Common myeloid progenitor, CD34-positive (primary cell): ENCODE data around the gene UGT2B17.
A peak's percentile ranks its signal among the peaks of the same experiment; 100 is the strongest.
"Not testable (repeated sequence)": the region's sequence is repeated elsewhere in the genome, so short reads cannot be mapped to it uniquely, and the experiment has no call there.

Source experiments
- CTCF ChIA-PET: fragments of 350-600 bp; sonication (Branson Sonifier 250); formaldehyde crosslinking; loops from one replicate; lab custom pipeline; 2021; ENCODE audit warnings: antibody characterized with exemption; lab: Charles Lee
- POLR2A ChIA-PET: fragments of 350-600 bp; sonication (Branson Sonifier 250); formaldehyde crosslinking; loops from one replicate; lab custom pipeline; 2021; ENCODE audit warnings: antibody characterized with exemption; lab: Charles Lee
- DNase-seq, 3 donors: peaks; one replicate each; pipeline versions ENCODE4 v3.0.0 to v3.0.0-alpha.2; 2013
- H3K27ac ChIP-seq, 2 experiments: 1 replicate in 1 of 2; 2 replicates in 1 of 2; pipeline ENCODE4 v1.7.0; 2013; ENCODE audit warnings: inconsistent platforms in 2 of 2, low read length in 2 of 2, mild to moderate bottlenecking in 2 of 2, low read depth in 1 of 2, moderate library complexity in 1 of 2; ENCODE audit not compliant: severe bottlenecking in 2 of 2, insufficient read depth in 1 of 2, poor library complexity in 1 of 2
- H3K27me3 ChIP-seq, 5 experiments: replicated peaks in 2 of 5; 1 replicate in 3 of 5; 2 replicates in 2 of 5; pipeline versions ENCODE4 v1.6.1 to v1.7.0; 2013; ENCODE audit warnings: low read length in 4 of 5, mild to moderate bottlenecking in 2 of 5, moderate library complexity in 2 of 5, inconsistent platforms in 1 of 5; ENCODE audit not compliant: insufficient read depth in 5 of 5, control insufficient read depth in 4 of 5
- H3K36me3 ChIP-seq, 4 experiments: 1 replicate in 2 of 4; 2 replicates in 2 of 4; pipeline versions ENCODE4 v1.6.1 to v1.7.0; 2013; ENCODE audit warnings: low read length in 3 of 4, control low read depth in 1 of 4, mild to moderate bottlenecking in 1 of 4; ENCODE audit not compliant: control insufficient read depth in 4 of 4, insufficient read depth in 4 of 4
- H3K4me1 ChIP-seq, 4 experiments: 1 replicate in 3 of 4; 2 replicates in 1 of 4; pipeline versions ENCODE4 v1.6.1 to v1.7.1; 2013; ENCODE audit warnings: low read length in 3 of 4, mild to moderate bottlenecking in 3 of 4, control low read depth in 1 of 4, inconsistent platforms in 1 of 4, moderate library complexity in 1 of 4; ENCODE audit not compliant: control insufficient read depth in 4 of 4, insufficient read depth in 4 of 4; ENCODE audit errors: control extremely low read depth in 1 of 4
- H3K4me3 ChIP-seq, 7 experiments: 1 replicate in 4 of 7; 2 replicates in 3 of 7; pipeline versions ENCODE4 v1.5.1 to v1.7.0; 2013; ENCODE audit warnings: mild to moderate bottlenecking in 7 of 7, low read length in 6 of 7, moderate library complexity in 6 of 7, inconsistent platforms in 2 of 7, low read depth in 2 of 7, control low read depth in 1 of 7; ENCODE audit not compliant: insufficient read depth in 4 of 7, control insufficient read depth in 1 of 7; ENCODE audit errors: extremely low read depth in 1 of 7
- H3K9me3 ChIP-seq, 5 experiments: 1 replicate in 4 of 5; 2 replicates in 1 of 5; pipeline versions ENCODE4 v1.6.1 to v1.7.1; 2013; ENCODE audit warnings: low read length in 4 of 5, mild to moderate bottlenecking in 2 of 5, inconsistent platforms in 1 of 5, low read depth in 1 of 5, moderate library complexity in 1 of 5; ENCODE audit not compliant: control insufficient read depth in 4 of 5, insufficient read depth in 2 of 5; ENCODE audit errors: control extremely low read depth in 1 of 5
- WGBS: methylation state at CpG from one replicate; pipeline ENCODE4 v1.1.5; 2013; ENCODE audit not compliant: insufficient coverage; 5-methylcytosine and 5-hydroxymethylcytosine counted together

Gene UGT2B17

DNA sequence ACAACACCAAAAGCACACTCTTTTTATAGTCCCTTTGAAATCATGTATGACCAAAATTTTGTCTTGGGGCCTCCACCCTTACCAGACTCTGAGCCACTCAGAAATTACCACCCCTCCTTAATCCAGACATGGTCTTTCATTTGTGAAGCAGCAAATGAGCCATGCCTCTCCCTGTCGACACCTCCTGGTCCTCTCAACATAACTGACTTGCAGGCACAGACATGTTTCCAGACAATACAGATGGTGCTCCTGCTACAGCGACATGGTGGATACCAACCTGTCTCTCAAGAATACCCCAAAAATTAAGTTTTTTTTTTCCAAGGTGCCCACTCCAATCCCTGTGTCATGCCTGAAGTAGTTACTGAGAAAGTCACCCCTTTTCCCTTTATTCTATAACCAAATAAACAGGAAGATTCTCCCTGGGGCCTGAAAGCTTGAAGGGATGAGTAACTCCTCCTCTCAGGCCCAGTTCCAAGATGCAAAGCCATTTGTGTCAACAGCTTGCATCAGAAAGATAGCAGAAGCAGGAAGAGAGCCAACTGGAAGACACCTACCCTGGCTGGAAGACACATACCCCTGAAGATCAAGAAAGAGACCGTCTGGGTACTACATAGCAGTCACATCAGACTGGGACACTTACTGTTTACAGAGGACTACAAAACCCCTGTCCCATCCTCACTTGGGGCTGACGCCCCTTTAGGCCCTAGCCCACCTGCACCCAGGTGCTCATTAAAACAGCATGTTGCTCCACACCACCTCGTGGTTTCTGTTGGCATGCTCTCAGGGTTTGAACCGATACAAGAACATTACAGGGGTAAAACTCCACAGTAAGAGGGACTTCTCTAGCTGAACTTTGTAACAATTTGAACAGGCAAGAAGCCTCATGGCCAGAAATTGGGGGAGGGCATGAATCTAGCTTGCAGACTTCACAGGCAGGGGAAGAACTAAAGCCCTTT lies 5.5 kb upstream of the UGT2B17 start:
- 88% methylated on average over 1 of the region's 6 CpGs for WGBS
- POLR2A ChIA-PET, result no interaction called here
- H3K4me3 ChIP-seq, result no peak overlapping the region
- DNase-seq, result no peak
- no peaks in the 10 kb centered on the region for H3K4me1 ChIP-seq
- H3K36me3 ChIP-seq, result no peaks in the 10 kb centered on the region
- no peaks in the 10 kb centered on the region for H3K9me3 ChIP-seq
- peak overlapping the region in 1 of 2 experiments; percentile 39 for H3K27ac ChIP-seq
- CTCF ChIA-PET, result interaction anchor here (1.0 kb wide), 1 partner anchor 83 kb away, joined by 3 read pairs; no protein-coding TSS in a partner anchor
- H3K27me3 ChIP-seq, result no peaks in the 10 kb centered on the region

DNA sequence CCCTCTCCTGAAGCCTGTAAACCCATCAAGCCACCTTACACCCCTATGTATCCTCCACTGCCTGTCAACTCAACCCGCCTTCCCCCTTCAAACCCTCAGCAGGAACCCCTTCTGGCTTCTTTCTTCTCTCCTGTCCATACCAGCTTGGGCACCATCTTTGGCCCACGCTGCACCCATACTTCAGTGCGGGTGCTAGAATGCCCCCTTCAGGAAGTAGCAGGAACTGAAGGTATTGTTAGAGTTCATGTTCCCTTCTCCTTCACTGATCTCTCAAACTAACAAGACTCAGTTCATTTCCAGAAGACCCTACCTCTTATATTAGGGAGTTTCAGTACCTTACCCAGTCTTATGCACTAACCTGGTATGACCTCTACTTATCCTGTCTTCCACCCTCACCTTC lies 1.5 kb upstream of the UGT2B17 start:
- ChIA-PET POLR2A (no interaction called here), CTCF (no interaction called here)
- DNase-seq, result no peak
- Histone ChIP-seq H3K27ac (no peak overlapping the region), H3K9me3 (no peaks in the 10 kb centered on the region), H3K36me3 (no peaks in the 10 kb centered on the region), H3K27me3 (no peaks in the 10 kb centered on the region), H3K4me1 (no peaks in the 10 kb centered on the region), H3K4me3 (no peak overlapping the region)
- WGBS, result no CpG with 5 or more reads among the region's 3 CpGs

GRCh38 chr4:68575636-68576035 lies 486 bp downstream of the UGT2B17 start:
- CTCF ChIA-PET, H3K36me3 ChIP-seq, H3K9me3 ChIP-seq, H3K27me3 ChIP-seq, DNase-seq, POLR2A ChIA-PET, H3K27ac ChIP-seq, H3K4me1 ChIP-seq, H3K4me3 ChIP-seq: not testable (repeated sequence)
- 100% methylated on average over 5 of the region's 5 CpGs for WGBS

DNA sequence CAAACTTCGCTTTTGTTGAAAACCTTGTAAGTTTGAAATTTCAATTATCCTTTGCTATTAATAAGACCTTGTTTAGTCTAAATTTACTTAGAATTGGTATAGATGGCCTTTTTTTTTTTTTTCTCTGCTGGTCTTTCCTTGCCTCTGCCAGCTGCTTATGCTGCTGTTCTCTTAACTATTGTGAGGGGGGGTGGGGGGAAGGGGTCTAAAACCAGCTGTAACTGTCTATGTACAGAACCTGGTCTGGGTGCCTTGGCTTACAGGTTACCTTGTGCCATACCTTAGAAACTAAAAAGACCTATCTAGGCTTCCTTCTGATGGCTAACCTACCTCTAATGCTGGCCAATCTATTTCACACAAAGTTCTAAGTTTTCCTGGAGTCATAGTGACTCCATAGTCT lies 1.0 kb downstream of the UGT2B17 start:
- Histone ChIP-seq H3K4me3 (no peak overlapping the region), H3K27ac (no peak overlapping the region), H3K36me3 (no peaks in the 10 kb centered on the region), H3K4me1 (no peaks in the 10 kb centered on the region), H3K9me3 (no peaks in the 10 kb centered on the region), H3K27me3 (no peaks in the 10 kb centered on the region)
- no peak for DNase-seq
- CTCF ChIA-PET, result no interaction called here
- no CpG with 5 or more reads among the region's 1 CpG for WGBS
- POLR2A ChIA-PET, result no interaction called here

GRCh38 chr4:68572653-68573170 lies 3.4 kb downstream of the UGT2B17 start:
- Histone ChIP-seq H3K9me3 (no peaks in the 10 kb centered on the region), H3K27me3 (no peaks in the 10 kb centered on the region), H3K27ac (no peak overlapping the region), H3K4me3 (no peak overlapping the region), H3K4me1 (no peaks in the 10 kb centered on the region), H3K36me3 (no peaks in the 10 kb centered on the region)
- CTCF ChIA-PET, result no interaction called here
- no peak for DNase-seq
- POLR2A ChIA-PET, result no interaction called here
- 100% methylated on average over 2 of the region's 3 CpGs for WGBS

DNA sequence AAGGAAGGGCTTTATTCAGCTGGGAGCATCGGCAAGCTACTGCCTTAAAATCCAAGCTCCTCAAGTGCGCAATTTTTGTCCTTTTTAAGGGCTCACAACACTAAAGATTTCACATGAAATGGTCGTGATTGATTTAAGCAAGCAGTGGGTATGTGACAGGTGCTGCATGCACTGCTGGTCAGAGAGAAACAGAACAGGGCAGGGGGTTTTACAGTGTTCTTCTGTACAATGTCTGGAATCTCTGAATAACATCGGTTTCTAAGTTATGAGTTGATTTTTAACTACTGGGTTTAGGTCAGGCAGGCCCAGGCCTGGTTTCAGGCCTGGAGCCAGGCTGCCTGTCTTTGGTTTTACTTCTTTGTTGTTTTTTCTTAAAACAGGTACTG lies 6.0 kb downstream of the UGT2B17 start:
- H3K27me3 ChIP-seq, result no peaks in the 10 kb centered on the region
- no peaks in the 10 kb centered on the region for H3K36me3 ChIP-seq
- POLR2A ChIA-PET, result no interaction called here
- no peaks in the 10 kb centered on the region for H3K4me1 ChIP-seq
- CTCF ChIA-PET, result no interaction called here
- DNase-seq, result no peak
- no peak overlapping the region for H3K27ac ChIP-seq
- no peaks in the 10 kb centered on the region for H3K9me3 ChIP-seq
- 100% methylated on average over 2 of the region's 4 CpGs for WGBS
- no peak overlapping the region for H3K4me3 ChIP-seq

DNA sequence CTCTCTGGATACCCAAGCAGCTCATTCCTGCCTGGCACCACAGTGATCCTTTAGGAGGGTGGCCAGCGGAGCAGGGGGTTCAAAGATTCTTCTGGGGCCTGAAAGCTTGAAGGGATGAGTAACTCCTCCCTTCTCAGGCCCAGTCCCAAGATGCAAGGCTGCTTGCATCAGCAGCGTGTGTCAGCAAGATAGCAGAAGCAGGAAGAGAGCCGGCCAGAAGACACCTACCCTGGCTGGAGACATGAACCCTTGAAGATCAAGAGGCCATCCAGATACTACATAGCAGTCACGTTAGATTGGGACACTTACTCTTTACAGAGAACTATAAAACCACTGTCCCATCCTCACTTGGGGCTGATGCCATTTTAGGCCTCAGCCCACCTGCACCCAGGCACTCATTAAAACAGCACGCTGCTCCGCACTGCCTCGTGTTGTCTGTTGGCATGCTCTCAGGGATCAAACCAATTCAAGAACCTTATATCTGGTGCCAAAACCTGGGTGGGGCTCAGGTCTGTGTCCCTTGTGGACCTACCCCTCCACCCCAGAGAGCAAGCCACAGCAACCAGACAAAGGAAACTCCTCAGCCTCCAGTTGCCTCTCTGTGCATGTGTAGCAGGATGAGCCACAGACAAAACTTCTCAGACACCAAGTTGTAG lies 6.5 kb downstream of the UGT2B17 start:
- H3K27ac ChIP-seq, result no peak overlapping the region
- no peaks in the 10 kb centered on the region for H3K4me1 ChIP-seq
- H3K9me3 ChIP-seq, result no peaks in the 10 kb centered on the region
- CTCF ChIA-PET, result no interaction called here
- no peak overlapping the region for H3K4me3 ChIP-seq
- no peak for DNase-seq
- H3K36me3 ChIP-seq, result no peaks in the 10 kb centered on the region
- WGBS, result 100% methylated on average over 2 of the region's 7 CpGs
- no peaks in the 10 kb centered on the region for H3K27me3 ChIP-seq
- POLR2A ChIA-PET, result no interaction called here
